HS-27A (cell line): ENCODE data around the gene PVALEF.

ENCODE experiments used
- DNase-seq: peaks from one replicate; pipeline ENCODE4 v3.0.0-alpha.2; 2012; ENCODE audit warnings: low read depth, missing footprints

PVALEF gene

DNA sequence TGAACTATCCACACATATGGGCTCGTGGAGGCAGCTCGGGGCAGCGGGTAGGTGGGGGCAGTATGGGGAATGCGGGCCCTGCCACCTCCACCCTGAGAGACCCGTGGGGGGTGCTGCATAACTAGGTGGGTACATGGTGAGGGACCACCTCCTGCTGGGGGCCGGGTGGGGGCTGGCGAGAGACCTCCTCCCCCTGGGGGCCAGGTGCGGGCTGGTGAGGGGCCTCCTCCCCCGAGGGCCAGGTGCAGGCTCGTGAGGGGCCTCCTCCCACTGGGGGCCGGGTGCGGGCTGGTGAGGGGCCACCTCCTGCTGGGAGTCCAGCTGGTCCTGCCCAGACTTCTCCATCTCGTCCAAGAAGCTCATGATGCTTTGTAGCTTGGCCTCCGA is 32.1 kb downstream of the PVALEF start:
- no peak for DNase-seq

DNA sequence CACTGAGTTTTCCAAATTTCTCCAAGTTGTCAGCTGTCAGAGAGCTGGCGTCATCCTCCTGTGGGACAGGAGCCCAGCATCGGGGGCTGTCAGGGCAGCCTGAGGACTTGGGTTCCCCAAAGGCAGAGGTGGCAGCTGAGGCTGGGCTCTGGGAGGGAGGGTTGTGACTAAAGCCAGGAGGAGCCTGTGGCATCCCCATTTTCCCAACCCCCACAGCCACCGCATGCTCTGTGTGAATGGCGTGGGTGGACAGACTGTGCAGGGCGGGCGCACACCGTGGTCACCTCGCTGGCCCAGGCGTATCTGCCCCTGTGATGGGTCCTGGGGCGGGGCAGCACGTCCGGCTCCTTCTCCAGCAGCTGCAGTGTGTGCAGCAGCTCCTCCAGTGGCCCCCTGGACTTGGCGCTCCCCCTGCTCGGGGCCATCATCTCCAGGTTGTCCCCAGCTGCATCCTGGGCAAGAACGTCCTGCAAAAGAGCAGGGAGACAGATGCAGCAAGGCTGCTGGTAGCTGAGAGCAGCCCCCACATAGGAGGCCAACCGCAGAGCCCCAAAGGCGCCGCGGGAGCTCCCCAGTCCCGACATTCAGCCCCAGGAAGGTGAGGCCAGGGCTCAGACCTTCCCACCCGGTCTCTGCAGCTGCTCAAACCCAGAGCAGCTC is 32.7 kb downstream of the PVALEF start:
- no peak for DNase-seq

DNA sequence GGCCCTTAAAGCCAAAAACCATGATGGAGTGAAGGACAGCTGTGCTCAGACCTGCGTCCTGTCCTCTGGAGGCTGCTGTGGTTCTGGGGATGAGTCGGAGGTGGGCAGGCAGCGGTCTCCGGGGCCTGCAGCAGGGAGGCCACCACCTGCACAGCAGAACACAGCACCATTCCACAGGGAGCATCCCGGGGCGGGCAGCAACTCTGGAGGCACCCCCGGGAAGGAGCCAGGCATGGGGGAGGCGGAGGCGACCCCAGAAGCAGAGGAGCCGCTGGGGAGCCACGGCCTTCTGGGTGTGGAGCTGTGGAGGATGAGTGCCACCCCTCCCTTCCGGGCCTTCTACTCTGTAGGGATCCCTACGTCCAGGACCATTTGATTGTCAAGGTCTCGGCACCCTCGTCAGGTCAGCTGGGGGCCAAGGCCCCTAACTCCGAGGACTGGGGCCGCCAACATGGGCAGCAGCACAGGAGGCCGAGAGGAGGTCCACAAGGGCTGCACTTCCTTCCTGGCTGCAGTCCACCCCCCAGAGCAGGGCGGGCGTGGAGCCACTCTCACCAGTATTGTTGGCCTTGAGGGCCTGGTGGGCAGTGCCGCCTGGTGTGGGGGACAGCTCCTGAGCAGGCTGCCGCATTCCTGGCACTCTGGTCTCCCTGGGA is 33.6 kb downstream of the PVALEF start:
- no peak for DNase-seq

DNA sequence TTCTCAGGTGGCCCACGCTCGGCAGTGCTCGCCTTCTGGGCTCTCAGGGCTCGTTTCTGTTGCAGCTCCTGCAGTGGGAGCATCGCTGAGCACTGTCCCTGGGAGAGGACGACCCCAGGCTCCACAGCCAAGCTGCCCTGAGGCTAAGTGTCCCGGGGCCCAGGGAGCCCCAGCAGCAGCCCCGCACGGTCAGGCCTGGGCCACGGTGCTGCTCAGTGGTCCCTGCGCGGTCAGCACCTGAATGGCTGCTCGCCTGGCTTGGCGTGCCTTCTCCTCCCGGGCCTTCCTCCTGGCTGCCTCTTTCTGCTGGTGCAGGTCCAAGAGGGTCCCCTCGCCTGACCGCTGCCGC is 34.1 kb downstream of the PVALEF start:
- DNase-seq, result no peak

DNA sequence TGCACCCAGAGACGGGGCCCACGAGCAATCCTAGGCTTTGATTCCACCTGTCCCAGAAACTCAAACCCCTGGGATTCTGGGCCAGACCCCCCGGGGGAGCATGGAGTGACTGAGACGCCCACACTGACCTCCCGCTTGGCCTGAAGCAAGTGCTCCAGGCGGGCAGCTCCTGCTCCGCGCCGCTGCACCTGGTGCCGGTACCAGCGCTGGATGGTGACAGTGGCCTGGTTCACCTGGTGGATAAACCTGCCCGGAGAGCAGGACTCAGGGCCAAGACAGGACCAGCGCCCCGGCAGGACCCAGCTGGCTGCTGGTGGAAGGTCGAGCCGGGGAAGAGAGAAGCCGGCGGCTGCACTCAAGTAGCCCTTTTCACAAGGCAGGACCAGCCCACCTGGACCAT is 34.9 kb downstream of the PVALEF start:
- no peak for DNase-seq

DNA sequence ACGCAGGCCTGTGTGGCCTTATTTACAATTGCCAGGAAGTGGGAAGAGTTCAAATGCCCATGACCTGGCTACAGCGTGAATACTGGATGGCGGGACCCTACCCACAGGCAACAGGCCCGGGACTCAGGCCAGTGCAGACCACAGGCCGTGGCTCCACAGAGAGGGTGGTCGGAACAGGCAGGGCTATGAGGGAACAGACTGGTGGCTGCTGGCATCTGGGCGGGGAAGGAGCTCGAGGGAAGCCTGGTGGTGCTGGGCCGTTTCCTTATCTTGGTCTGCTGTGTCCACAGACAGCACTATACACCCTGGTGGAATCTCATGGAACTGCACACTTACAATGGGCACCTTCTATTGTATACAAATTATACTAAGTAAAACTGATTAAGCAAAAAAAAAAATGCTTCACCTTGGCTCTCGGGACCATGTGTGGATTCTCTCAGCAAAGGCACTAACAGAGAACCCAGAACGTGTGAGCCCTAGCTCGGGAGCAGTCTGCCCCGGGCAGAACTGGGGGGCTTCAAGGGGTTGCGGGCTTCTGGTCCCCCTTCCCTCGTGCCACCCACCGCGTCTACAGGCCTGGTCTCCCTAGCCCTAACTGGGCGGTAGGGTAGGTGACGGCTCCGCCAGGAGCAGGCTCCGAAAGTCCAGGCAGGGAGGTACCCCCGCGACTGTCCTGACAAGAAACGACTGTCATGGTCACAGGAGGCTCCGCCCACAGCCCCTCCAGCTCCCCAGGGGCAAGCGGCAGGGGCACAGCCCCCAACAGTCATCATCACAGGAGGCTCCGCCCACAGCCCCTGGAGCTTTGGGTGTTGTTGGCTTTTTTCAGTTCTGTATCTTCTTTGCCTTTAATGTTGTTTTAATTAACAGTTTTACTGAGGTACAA is 35.6 kb downstream of the PVALEF start:
- no peak for DNase-seq

DNA sequence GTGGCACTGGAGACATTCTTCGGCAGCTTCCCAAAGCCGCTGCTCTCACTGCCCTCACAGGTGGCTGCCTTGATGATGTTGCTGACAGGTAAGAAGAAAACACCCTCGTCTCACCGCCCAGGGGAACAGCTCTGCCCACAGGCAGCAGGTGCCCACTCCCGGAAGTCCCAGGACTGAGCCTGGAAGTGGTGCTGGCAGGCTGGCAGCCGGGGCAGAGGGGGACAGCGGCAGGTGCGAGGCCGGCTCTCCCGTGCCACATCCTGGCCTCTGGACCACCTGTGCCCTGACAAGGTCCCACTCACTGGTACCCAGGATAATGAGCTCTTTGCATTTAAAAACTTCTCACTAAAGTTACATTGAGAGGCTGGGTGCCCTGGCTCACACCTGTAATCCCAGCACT is 37.0 kb downstream of the PVALEF start:
- no peak for DNase-seq

DNA sequence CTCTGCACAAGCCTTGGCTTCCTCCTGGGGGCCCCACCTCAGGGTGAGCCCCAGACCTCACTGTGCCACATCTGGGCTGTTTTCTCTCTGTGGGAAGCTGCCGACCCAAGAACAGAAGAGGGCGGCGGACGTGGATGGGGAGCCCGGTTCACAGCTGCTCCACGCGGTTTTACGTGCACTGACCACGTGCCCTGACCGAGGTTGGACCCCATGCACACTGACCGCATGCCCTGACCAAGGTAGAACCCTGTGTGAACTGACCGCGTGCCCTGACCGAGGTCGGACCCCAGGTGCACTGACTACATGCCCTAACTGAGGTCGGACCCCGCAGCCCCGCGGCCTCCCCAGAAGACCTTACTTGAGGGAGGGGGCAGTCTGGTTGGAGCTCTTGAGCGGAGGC is 37.8 kb downstream of the PVALEF start:
- no peak for DNase-seq

DNA sequence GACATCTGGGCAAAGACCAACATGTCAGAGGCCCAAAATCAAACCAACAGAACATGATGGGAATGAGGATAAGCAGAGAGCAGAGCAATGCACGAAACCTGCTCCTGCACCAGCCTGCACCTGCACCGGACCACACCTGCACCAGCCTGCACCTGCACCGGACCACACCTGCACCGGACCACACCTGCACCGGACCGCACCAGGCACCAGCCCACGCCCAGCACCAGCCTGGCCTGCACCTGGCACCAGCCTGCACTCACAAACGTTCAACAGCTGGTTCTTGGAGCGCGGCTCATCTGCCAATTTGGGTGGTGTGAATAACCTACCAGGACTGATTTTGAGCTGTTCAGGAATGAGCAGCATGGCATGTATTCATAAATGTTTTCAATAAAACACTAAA is 39.3 kb downstream of the PVALEF start:
- DNase-seq, result no peak

DNA sequence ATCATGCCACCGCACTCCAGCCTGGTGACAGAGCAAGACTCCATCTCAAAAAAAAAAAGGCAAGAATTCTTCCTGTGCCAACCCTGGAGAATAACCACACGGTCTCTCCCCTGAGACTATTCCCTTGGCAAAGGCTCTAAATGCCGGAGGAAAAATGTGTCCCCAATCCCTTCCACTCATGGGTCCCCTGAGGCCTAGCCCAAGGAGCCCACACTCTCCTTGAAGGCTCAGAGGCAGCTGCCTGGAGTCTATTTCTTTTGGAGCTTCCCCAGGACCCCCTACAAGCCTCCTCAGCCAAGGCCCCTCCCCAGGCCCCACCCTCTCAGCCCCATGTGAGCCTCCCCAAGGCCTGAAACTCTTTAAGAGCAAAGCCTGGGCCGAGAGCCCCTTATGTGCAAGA is 40.9 kb downstream of the PVALEF start:
- DNase-seq, result no peak

DNA sequence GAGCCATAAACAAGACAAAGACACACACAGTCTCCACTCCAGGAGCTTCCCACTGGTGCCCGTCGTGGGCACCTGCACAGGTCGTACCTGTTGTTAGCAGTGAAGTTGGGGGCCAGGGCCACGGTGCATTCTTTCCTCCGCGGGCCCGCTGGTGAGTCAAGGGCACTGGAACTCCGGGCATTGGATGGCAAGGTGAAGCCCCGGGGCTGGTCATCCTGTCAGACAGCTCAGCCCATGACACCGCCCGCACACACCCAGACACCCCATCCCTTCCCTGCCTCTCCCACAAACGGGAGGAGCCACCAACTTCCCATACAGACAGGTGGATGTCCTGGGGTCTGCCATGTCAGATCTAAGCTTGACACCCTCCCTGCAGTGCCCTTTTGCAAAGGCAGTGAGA is 41.4 kb downstream of the PVALEF start:
- no peak for DNase-seq

DNA sequence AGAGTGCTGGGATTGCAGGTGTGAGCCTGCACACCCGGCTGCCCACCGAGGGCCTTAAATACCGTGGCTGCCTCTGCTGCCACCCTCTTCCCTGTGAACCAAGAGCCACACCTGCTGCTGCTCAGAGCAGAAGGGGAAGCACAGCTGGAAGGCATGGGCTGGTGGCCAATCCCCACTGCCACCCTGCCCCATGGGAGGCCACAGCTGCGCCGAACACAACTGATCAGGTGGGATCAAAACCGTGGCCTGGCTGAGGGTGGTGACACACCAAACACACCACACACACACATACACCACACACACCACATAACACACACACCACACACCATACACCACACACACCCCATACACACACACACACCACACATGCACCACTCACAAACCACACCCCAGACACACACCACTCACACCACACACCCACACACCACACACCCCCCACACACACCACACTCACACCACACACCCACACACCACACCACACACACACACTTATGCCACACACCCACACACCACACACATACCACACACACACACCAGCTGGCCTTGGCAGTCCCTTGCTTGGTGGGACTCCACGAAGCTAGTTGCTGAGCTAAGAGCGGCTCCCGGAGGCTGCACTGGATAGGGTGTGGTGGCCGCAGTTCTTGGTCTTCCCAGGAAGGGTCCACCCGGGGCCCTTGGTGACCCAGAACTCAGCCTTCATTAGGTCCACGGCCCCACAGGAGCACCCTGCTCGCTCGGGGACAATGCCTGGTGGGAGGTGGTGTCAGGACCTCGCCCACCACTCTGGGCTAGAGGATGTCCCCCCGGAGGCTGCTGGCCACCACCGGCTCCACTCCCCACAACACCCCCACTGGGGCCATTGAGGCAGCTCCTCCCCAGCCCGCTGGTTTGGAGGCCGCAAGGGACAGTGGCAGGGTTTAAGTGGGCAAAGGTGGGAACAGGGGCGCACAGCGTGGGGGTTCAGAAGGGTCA is 42.6 kb downstream of the PVALEF start:
- DNase-seq, result no peak

DNA sequence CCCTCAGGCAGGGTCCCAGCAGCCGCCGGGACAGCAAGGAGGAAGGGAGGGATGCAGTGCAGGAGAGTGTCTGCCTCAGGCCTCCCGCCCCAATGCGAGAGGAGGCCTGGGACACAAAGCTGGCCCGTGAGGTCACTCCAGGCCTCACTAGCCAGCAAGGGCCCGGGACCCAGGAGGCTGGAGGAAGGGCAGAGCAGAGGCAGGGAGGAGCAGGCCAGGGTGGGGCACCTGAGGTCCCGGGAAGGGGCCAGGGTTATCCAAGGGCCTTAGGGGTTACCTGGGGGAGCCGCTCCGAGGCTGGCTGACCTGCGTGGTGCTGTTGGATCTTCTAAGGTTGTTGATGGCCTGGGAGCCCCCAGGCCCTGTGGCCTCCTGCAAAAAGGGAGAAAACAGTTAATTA is 43.3 kb downstream of the PVALEF start:
- DNase-seq, result no peak

DNA sequence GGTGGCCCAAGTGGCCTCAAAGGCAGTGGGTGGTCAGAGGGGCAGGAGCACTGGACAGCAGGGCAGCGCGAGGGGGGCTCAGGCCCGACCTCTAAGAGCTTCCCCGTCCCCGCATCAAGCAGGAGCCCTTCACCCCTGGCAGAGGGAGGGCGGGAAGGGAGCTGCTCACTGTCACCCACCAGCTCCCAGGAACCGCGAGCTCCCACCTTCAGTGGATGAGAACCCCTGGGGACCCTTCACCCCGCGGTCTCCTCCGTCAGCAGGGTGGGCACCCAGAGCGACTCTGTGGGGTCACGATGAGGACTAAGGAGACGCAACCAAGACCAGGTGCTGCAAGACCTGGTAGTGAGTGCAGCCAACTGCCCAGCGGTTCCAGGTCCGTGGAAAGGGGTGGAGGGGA is 43.8 kb downstream of the PVALEF start:
- DNase-seq, result no peak

DNA sequence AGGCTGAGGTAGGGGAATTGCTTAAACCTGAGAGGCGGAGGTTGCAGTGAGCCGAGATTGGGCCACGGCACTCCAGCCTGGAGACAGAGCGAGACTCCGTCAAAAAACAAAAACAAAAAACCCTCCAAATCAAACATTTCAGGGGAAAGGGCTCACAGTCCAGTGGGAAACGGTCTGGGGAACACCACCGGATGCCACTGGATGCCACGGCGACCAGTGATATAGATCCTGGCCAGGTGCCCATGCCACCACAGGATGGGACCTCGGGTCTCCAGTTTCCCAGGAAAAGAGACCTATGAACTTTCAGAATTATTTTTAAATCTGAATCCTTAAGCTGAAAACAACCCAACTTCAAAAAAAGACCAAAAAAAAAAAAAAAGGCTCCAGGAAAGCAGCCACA is 45.2 kb downstream of the PVALEF start:
- DNase-seq, result no peak

DNA sequence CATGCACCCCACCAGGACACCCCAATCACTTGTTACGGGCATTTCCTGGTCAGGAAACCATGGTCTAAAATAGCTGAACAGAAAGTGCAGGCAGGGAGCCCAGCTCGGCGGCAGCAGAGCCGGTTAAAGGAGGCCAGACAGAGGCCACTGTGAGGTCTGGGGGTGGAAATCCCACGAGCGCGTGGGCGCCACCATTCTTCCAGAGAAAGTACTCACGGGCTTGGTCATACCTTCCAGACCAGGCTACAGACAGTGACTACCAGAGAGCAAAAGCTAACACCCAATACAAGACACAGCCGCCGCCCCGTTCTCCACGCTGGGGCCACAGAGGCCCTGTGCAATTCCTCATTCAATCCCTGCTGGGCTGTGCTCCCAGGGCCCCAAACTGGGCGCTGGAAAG is 45.6 kb downstream of the PVALEF start:
- DNase-seq, result no peak

DNA sequence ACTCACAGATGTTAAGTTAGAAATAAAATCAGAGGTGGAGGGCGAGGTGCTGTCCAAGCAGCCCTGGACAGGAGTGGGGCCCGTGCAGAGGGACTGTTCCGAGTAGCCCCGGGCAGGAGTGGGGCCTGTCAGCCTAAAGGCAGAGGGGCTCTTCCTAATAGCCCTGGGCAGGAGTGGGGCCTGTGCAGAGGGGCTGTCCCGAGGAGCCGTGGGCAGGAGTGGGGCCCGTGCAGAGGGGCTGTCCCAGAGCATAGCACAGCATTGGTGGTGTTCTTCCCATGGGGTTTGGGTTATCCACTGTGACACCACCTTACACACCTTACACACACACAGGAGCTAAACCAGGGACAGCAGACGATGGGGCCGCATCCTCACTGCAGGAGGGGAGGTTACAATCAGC is 47.1 kb downstream of the PVALEF start:
- no peak for DNase-seq

DNA sequence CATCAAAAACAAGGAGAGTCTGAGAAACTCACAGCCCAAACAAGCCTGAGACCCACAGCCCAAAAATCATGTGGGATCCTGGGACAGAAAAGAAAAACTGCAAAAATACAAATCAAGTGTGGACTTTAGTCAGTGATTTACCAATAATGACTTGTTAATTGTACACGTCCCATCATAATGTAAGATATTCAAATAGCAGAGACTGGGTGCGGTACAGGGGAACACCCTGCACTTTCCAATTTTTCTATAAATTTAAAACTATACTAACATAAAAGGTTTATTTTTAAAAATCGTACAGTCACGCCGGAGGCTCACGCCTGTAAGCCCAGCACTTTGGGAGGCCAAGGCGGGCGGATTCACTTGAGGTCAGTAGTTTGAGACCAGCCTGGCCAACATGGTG is 48.7 kb downstream of the PVALEF start:
- no peak for DNase-seq

DNA sequence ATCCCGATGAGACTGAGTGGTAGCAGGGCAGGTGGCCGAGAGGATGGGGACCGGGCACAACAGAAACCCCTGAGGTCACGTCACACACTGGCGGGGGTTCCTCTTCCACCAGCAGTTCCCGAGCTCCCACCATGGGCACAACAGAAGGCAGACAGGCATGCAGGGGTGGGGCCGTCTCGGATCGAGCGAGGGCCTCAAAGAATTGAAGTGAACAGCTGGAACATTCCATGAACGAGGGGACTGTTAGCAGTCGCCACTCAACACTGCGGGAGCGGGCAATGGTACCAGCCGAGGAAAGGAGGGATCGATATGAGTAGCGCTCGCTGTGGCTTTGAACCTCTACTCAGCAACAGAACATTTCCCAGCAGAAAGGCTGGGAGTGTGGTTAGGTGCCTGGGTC is 52.2 kb downstream of the PVALEF start:
- DNase-seq, result no peak

DNA sequence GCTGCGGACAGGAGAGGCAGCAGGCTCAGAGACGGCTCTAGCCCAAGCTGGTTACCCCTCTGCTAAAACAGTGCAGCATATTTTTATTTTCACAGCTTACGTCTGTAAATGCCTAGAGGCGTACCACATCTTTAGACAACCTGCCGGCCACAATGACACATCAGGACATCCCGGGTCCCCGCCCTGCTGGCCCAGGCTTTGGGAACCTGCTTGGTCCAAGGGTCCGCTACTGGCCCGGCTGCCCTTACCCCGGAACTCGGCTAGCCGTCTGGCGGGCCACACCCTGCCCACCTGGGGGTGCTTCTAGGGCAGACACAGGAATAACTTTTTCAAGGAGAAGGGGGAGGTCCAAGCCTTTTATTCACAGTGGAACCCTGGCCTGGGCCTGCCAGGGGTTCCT is 53.2 kb downstream of the PVALEF start:
- no peak for DNase-seq

DNA sequence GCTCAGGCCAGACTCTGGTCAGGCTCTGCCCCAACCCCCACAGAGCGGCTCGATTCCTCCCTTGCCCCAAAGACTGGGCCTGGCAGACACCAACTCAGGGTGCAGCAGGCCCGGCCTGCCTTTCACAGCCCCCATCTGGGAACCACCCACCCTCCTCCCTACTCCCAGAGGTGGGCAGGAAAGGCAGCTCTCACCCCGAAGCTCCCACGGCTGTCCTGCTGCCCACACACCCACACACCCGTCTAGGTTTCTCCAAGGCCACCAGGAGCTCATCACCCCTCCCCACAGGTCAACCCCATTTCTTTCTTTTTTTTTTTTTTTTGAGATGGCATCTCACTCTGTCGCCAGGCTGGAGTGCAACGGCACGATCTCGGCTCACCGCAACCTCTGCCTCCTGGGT is 53.7 kb downstream of the PVALEF start:
- no peak for DNase-seq

DNA sequence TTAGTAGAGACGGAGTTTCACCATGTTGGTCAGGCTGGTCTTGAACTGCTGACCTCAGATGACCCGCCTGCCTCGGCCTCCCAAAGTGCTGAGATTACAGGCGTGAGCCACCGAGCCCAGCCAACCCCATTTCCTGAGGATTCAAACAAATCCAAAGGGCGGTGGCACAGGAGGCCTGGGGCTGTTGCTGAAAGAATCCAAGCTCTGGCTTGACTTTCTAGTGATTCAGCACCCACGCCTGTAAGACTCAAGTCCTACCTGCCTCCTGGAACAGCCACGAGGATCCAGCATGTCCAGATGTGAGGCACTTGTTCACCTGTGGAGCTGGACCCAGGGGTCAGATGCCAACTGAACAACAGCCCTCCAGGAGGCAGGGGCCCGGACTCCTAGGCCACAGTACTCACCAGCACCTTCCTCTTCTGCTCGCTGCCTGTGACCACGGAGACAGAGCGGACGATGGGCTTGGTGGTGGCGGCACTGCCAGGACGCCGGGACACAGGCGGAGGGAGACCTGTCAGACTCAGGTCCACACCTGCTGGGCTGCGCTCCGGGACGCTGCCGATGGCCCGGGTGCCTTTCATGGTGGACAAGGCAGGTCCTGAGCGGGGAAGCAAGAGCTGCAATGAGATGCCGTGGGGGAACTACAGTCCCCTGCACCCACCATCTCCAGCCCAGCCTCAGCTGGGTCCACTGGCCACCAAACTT is 54.3 kb downstream of the PVALEF start:
- no peak for DNase-seq
